PFSK-1 (cell line): ENCODE data around the gene ATP1A1.

ENCODE experiments used
- POLR2AphosphoS5 ChIP-seq: IDR thresholded peaks from 2 replicates; pipeline ENCODE4 v1.6.1; 2012; ENCODE audit warnings: low read depth, mild to moderate bottlenecking, control low read depth, low read length, moderate library complexity
- SIN3A ChIP-seq: IDR thresholded peaks from 2 replicates; pipeline ENCODE4 v1.6.1; 2012; ENCODE audit warnings: mild to moderate bottlenecking, low read length, moderate library complexity, borderline replicate concordance; ENCODE audit not compliant: insufficient read depth
- TAF1 ChIP-seq: IDR thresholded peaks from 2 replicates; pipeline ENCODE4 v1.6.1; 2012; ENCODE audit warnings: low read length, control low read depth, borderline replicate concordance; ENCODE audit not compliant: insufficient read depth
- TF ChIP-seq, protein P1 (sequence below), 2 experiments: IDR thresholded peaks; 2 replicates each; pipeline versions ENCODE4 v1.6.1 to v1.8.0; 2011 to 2012; ENCODE audit warnings: low read depth in 2 of 2, low read length in 2 of 2, control low read depth in 1 of 2, inconsistent platforms in 1 of 2, mild to moderate bottlenecking in 1 of 2, moderate library complexity in 1 of 2; ENCODE audit not compliant: insufficient read depth in 1 of 2

DNA sequence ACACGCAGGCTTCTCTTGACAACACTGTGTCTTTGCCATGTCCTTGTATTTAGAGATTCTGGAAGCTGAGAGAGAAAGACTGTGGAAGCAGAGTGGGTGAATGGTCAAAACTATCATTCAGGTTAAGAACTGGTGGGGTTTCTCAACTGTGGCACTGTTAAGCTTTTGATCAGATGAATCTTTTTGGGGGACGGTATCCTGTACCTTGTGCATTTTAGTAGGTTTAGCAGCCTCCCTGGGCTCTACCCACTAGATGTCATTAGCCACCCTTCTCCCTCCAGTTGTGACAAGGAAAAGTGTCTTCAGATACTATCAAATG, 39.4 kb downstream of the ATP1A1 start:
- TF ChIP-seq POLR2AphosphoS5 (no peak), SIN3A (no peak), TAF1 (no peak)
- TF ChIP-seq, protein P1, sequence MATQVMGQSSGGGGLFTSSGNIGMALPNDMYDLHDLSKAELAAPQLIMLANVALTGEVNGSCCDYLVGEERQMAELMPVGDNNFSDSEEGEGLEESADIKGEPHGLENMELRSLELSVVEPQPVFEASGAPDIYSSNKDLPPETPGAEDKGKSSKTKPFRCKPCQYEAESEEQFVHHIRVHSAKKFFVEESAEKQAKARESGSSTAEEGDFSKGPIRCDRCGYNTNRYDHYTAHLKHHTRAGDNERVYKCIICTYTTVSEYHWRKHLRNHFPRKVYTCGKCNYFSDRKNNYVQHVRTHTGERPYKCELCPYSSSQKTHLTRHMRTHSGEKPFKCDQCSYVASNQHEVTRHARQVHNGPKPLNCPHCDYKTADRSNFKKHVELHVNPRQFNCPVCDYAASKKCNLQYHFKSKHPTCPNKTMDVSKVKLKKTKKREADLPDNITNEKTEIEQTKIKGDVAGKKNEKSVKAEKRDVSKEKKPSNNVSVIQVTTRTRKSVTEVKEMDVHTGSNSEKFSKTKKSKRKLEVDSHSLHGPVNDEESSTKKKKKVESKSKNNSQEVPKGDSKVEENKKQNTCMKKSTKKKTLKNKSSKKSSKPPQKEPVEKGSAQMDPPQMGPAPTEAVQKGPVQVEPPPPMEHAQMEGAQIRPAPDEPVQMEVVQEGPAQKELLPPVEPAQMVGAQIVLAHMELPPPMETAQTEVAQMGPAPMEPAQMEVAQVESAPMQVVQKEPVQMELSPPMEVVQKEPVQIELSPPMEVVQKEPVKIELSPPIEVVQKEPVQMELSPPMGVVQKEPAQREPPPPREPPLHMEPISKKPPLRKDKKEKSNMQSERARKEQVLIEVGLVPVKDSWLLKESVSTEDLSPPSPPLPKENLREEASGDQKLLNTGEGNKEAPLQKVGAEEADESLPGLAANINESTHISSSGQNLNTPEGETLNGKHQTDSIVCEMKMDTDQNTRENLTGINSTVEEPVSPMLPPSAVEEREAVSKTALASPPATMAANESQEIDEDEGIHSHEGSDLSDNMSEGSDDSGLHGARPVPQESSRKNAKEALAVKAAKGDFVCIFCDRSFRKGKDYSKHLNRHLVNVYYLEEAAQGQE (IDR thresholded peaks at IDR 0.05; ENCODE audit: insufficient read depth in 1 of 2, low read depth in 2 of 2, low read length in 2 of 2): no peak
